HG02610 (cell line): ENCODE results near the gene DTNB.

Experiments used
- ATAC-seq: cut with Tn5 transposase; IDR thresholded peaks from one replicate; pipeline ENCODE4 v1.9.1; 2021; ENCODE audit warnings: mild to moderate bottlenecking, moderate library complexity; ENCODE audit not compliant: unreplicated experiment

DTNB gene

DNA sequence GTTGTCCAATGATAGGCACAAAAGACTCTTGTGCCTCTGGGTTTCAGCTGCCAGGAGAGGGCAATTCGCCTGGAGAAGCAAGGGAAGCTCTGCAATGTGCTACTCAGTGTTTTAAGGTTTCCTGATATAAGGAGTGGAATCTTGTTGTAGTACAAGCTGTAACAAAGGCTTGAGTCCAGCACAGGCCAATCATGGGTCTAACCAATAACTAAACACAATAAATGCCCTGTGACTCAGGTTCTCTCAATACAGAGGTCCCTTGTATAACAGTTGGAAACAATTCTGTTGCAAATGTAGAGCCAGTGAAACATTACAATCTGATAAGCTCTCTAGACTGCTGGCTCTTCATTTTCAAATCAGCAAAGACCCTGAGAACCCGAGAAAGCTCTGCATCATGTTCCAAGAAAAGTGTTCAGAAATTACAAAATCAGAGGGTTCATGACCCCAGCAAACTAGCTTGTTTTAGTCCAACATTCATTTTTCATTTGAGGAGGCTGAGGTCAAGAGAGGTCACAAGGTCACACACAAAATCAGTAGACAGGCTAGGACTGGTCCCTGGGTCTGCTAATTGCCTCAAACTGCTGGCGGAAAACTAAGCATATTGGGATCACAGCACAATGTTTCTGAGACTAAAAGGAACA, 272.7 kb downstream of the DTNB start:
- ATAC-seq, result no peak

DNA sequence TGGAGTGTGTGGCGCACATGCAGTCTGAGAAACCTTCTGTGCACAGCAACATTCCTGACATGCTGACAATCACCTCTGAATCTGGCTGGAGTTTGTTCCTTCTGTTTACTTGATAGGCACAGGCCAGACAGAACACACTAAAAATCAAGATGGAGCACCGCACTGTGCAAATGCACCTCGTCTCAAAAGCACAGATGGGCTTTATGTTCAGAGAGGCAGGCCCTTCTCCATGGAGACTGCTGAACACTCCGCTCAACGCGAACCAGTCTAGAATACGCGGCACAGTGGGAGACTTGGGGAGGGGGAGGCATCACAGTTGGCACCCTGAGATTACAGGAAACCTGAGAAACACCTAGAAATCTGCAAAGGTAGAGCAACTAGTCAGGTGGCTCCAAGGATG, 273.2 kb downstream of the DTNB start:
- ATAC-seq, result no peak

DNA sequence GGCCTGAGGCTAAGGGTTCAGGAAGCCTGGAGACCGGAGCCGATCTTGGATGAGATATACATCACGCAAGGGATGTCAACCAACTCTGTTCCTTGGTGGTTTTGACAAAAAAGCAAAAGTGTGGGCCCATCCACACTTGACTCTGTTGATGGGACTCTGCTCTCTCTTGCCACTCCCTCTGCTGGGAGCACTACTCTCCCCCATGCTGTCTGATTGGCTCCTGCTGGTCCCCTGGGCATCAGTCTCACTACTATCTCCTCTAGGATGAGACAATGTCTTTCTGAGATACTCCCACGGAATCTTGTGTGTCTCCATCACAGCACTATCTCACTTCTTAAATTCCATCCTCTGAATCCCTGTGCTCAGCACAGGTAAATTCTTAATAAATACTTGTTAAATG, 274.8 kb downstream of the DTNB start:
- ATAC-seq, result no peak

GRCh38 chr2:25397777-25398176, 275.6 kb downstream of the DTNB start:
- ATAC-seq, result no peak

DNA sequence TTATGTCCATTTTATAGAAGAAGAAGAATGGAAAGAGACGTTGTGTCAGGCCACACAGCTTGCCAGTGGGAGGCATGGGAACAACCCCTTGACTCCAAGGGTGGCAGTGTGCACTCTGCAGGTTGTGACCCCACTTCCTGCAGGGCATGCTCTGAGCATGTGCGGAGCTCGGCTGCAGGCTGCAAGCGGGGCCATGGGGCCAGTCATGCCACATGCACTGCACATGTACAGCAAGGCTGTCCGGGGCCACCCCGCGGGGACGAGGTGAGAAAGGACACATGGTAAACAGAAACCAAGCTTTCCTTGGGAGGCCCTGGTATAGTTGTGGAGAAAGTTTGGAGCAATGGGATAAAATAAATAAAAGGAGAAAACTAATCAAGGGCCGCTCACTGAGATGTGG, 284.2 kb downstream of the DTNB start:
- no peak for ATAC-seq

DNA sequence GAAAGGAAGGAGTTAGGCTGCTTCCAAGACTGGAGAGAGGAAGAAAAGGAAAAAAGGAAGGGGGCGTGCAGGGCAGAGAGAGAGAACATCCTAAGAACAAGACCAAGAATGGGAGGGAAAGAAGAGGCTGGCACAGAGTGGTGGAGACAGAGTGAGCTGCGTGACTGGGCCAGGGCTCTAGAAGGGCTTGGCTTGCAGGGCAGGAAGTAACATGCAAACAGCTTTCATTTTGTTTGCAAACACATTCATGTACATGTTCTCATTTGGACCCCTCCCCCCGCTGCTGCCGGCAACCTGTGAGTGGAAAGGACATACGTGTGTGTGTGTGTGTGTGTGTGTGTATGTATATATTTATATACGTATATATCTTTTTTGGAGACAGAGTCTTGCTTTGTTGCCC, 284.9 kb downstream of the DTNB start:
- no peak for ATAC-seq

- ATAC-seq, result no peak
Measured at GRCh38 chr2:25387876-25388449, 285.4 kb downstream of the DTNB start.

- no peak for ATAC-seq
Measured at GRCh38 chr2:25386971-25387875, 286.2 kb downstream of the DTNB start.

GRCh38 chr2:25385910-25386309, 287.5 kb downstream of the DTNB start:
- no peak for ATAC-seq

- ATAC-seq, result no peak
Measured at GRCh38 chr2:25383806-25384205, 289.6 kb downstream of the DTNB start.

DNA sequence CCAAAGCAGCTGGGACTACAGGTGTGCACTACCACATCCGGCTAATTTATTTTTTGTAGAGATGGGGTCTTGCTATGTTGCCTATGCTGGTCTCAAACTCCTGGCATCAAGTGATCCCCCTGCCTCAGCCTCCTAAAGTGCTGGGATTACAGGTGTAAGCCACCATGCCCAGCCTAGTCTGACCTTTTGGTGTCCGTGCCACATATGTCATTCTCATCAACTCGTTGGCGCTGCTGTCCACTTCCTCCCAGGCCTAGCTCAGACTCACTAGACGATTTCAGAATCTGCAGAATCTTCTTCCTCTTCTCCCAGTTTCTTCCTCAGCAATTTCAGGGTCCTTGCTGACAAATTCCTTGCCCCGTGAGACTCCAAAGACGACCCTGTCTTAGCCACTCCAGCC, 291.9 kb downstream of the DTNB start:
- ATAC-seq, result no peak

GRCh38 chr2:25380586-25381375, 292.6 kb downstream of the DTNB start:
- no peak for ATAC-seq

- ATAC-seq, result no peak
Measured at GRCh38 chr2:25380023-25380422, 293.4 kb downstream of the DTNB start.

GRCh38 chr2:25379535-25379934, 293.8 kb downstream of the DTNB start:
- ATAC-seq, result no peak

GRCh38 chr2:25378731-25379490, 294.5 kb downstream of the DTNB start:
- no peak for ATAC-seq

- ATAC-seq, result no peak
Measured at GRCh38 chr2:25377822-25378421, 295.5 kb downstream of the DTNB start.

- ATAC-seq, result peak; percentile 92
Measured at GRCh38 chr2:25376750-25377621, 296.4 kb downstream of the DTNB start.

DNA sequence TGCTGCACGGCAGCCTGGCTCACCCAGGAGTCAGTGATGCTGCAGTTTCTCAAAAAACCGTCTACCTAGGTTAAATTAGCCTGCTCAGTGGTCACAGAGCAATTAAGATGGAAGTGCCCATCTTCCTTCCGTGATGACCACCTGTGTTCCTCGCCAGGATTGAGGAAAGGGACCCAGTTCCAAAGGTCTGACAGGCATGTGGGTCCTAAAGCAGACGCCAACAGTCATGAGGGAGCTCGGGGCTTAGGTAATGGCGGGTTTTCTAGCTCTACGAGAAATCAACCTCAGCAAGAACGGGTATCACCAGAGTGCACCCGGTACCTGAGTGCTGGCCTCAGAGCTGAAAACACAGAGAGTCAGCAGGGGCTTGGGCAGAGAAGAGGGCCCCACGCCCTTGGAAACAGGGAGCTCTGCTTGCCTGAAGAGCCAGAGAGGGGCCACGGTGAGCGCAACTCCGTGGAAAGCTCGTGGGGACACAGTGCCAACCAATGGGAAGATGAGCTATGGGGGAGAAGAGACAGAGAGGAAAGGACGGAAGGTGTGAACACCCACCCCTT, 297.3 kb downstream of the DTNB start:
- ATAC-seq, result no peak
